Body of pancreas (tissue), 4 donors: Measurements from ENCODE around the gene OSTC.

Experiments
- POLR2A ChIP-seq, 3 donors: fragments of 450-650 bp; IDR thresholded peaks; one replicate each; pipeline ENCODE4 v1.6.1; 2016; ENCODE audit warnings: antibody characterized with exemption in 3 of 3, mild to moderate bottlenecking in 2 of 3
- TF ChIP-seq, protein P1 (sequence below), 7 experiments: fragments of 450-650 bp in 4 of 7; fragments of 200-600 bp in 3 of 7; sonication (generic) in 3 of 7; IDR thresholded peaks; one replicate each; pipeline ENCODE4 v1.5.1; 2016 to 2019; ENCODE audit warnings: antibody characterized with exemption in 7 of 7

DNA sequence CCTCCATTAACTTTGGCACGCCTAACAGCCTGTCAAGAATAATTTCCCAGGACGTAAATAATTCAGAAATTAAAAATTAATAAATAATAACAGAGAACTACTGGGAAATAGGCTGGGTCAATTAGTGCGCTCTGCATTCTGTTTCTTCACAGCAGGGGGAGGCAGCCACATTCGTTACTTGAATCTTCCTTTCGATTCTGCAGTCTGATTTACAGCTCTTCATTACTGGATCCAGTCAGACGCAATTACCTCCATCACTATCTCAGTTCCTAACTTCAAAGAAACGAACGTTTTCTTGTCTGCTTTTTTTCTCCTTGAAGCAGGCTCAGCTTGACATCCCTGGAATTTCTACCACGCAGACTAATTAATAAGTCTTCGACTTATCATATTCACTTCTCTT is 39.0 kb upstream of the OSTC start:
- TF ChIP-seq, protein P1, sequence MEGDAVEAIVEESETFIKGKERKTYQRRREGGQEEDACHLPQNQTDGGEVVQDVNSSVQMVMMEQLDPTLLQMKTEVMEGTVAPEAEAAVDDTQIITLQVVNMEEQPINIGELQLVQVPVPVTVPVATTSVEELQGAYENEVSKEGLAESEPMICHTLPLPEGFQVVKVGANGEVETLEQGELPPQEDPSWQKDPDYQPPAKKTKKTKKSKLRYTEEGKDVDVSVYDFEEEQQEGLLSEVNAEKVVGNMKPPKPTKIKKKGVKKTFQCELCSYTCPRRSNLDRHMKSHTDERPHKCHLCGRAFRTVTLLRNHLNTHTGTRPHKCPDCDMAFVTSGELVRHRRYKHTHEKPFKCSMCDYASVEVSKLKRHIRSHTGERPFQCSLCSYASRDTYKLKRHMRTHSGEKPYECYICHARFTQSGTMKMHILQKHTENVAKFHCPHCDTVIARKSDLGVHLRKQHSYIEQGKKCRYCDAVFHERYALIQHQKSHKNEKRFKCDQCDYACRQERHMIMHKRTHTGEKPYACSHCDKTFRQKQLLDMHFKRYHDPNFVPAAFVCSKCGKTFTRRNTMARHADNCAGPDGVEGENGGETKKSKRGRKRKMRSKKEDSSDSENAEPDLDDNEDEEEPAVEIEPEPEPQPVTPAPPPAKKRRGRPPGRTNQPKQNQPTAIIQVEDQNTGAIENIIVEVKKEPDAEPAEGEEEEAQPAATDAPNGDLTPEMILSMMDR (IDR thresholded peaks at IDR 0.05) = no peak
- no peak for TF ChIP-seq POLR2A (IDR thresholded peaks at IDR 0.05)
